Body of pancreas (tissue), 4 donors: ENCODE measurements around the gene MMP14. TPM values are rescaled to one million over a fixed set of nuclear protein-coding genes. Genes with fewer than 3 reads are reported as not detected.

Experiments
- ATAC-seq: fragments of 150-250 bp; one replicate; pipeline ENCODE4 v1.9.1; 2016
- DNase-seq, 4 donors: peaks; one replicate each; pipeline ENCODE4 v3.0.0-alpha.2; 2019
- H3K27ac ChIP-seq, 4 donors: fragments of 200-600 bp; sonication (generic); 1 replicate in 3 of 4; 2 replicates in 1 of 4; pipeline versions ENCODE4 v1.5.1 to v1.6.1; 2016 to 2019; ENCODE audit warnings: mild to moderate bottlenecking in 1 of 4, mixed read lengths in 1 of 4, moderate library complexity in 1 of 4
- H3K27me3 ChIP-seq, 2 donors: fragments of 200-600 bp; sonication (generic); one replicate each; pipeline ENCODE4 v1.6.0; 2016; ENCODE audit warnings: mild to moderate bottlenecking in 1 of 2
- H3K36me3 ChIP-seq, 2 donors: fragments of 200-600 bp; sonication (generic); replicated peaks in 1 of 2; 2 replicates each; pipeline ENCODE4 v1.5.1; 2016; ENCODE audit warnings: low read depth in 2 of 2; ENCODE audit not compliant: insufficient read depth in 1 of 2
- H3K4me1 ChIP-seq: fragments of 200-600 bp; sonication (generic); one replicate; pipeline ENCODE4 v1.6.0; 2016
- H3K4me3 ChIP-seq, 2 donors: fragments of 200-600 bp; sonication (generic); 1 replicate in 1 of 2; 2 replicates in 1 of 2; pipeline ENCODE4 v1.5.1; 2016 to 2019
- H3K9me3 ChIP-seq, 3 donors: fragments of 200-600 bp; sonication (generic); 1 replicate in 2 of 3; 2 replicates in 1 of 3; pipeline ENCODE4 v1.5.1; 2016
- CTCF ChIP-seq, 7 experiments: fragments of 450-650 bp in 4 of 7; fragments of 200-600 bp in 3 of 7; sonication (generic) in 3 of 7; IDR thresholded peaks; one replicate each; pipeline ENCODE4 v1.5.1; 2016 to 2019; ENCODE audit warnings: antibody characterized with exemption in 7 of 7
- POLR2A ChIP-seq, 3 donors: fragments of 450-650 bp; IDR thresholded peaks; one replicate each; pipeline ENCODE4 v1.6.1; 2016; ENCODE audit warnings: antibody characterized with exemption in 3 of 3, mild to moderate bottlenecking in 2 of 3
- WGBS, 2 donors: methylation state at CpG; one replicate each; pipeline ENCODE4 v1.1.5; 2017; 5-methylcytosine and 5-hydroxymethylcytosine counted together
- intact Hi-C: fragments of 100-400 bp; cut with DNase I; formaldehyde crosslinking; loops from one replicate; pipeline ENCODE4 v1.15.1; 2023
- total RNA-seq, 2 donors: library from RNA; depleted of rRNA; stranded (reverse); fragments of >200 nt; gene quantifications; one replicate each; pipeline ENCODE4 v1.1.0, GENCODE V29; 2016

Gene MMP14
- total RNA-seq, 2 donors from 2014 or later, result 55.3 to 65.3 TPM

GRCh38 chr14:22820731-22821130, 15.7 kb upstream of the MMP14 start:
- Histone ChIP-seq H3K27me3 (no peaks in the 10 kb centered on the region), H3K4me1 (peaks cover 64% of the 10 kb centered on the region), H3K4me3 (no peak overlapping the region), H3K27ac (peak overlapping the region; percentile 43 to 88 (median 82)), H3K36me3 (no peaks in the 10 kb centered on the region), H3K9me3 (no peaks in the 10 kb centered on the region)
- intact Hi-C loops, result loop anchor here (5.0 kb wide), 1 partner anchor 37 kb away; no protein-coding TSS in a partner anchor
- 16 to 57% methylated on average over 1 of the region's 1 CpG for WGBS, 2 donors
- ATAC-seq (no peak), DNase-seq (no peak)
- no peak for TF ChIP-seq POLR2A (IDR thresholded peaks at IDR 0.05)
- TF ChIP-seq CTCF (IDR thresholded peaks at IDR 0.05), result no peak

DNA sequence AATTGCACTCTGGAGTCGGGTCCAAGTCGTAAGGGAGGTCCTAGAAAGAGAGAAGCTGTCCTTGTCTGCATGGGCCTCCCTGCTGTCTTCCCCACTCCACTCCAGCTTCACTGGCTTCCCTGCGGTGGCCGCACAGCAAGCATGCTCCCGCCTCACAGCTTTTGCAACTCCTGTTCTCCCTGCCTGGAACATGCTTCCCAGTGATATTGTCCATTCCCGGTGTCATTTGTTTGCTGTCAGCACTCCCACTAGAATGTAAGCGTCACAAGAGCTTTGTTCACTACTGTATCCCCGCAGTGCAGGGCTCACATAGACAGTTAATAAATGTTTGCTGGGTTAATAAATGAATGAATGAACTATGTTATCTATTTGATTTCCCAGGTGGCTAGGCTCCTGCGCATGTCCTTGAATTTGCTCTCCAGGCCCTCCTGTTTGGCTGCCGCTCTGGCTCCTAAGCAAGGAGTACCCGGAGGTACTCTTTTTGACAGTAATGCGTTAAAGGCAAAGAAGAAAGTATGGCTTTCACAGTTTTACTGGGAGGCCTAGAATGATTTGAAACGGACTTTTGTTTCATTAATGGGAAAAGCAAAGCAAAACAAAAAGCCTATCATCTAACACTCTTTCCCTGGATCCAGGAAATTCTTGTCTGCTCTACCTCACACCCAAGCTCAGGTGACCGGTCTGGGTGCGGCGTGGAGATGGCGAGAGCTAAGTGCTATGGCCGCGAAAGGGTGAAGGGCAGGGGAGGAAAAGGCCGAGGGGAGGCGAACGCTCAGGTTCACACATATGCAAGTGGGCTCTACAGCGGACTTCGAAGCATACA, 15.0 kb upstream of the MMP14 start:
- H3K4me1 ChIP-seq, result peaks cover 64% of the 10 kb centered on the region
- H3K4me3 ChIP-seq, result no peak overlapping the region
- peak in 2 of 3 donors; percentile 48 to 49 for TF ChIP-seq POLR2A (IDR thresholded peaks at IDR 0.05)
- TF ChIP-seq CTCF (IDR thresholded peaks at IDR 0.05), result no peak
- ATAC-seq (peak; percentile 73), DNase-seq (peak; percentile 64 to 81 (median 77))
- H3K27me3 ChIP-seq, result no peaks in the 10 kb centered on the region
- no peaks in the 10 kb centered on the region for H3K36me3 ChIP-seq
- WGBS, 2 donors, result 17 to 25% methylated on average over 24 of the region's 24 CpGs
- peak overlapping the region; percentile 74 to 88 (median 82) for H3K27ac ChIP-seq
- no peaks in the 10 kb centered on the region for H3K9me3 ChIP-seq
- intact Hi-C loops, result loop anchor here (5.0 kb wide), 1 partner anchor 36 kb away; no protein-coding TSS in a partner anchor

- intact Hi-C loops, result loop anchor here (5.0 kb wide), 1 partner anchor 35 kb away; no protein-coding TSS in a partner anchor
- peak in 1 of 4 donors; percentile 32 for DNase-seq
Measured at GRCh38 chr14:22822016-22822570, 14.3 kb upstream of the MMP14 start.

DNA sequence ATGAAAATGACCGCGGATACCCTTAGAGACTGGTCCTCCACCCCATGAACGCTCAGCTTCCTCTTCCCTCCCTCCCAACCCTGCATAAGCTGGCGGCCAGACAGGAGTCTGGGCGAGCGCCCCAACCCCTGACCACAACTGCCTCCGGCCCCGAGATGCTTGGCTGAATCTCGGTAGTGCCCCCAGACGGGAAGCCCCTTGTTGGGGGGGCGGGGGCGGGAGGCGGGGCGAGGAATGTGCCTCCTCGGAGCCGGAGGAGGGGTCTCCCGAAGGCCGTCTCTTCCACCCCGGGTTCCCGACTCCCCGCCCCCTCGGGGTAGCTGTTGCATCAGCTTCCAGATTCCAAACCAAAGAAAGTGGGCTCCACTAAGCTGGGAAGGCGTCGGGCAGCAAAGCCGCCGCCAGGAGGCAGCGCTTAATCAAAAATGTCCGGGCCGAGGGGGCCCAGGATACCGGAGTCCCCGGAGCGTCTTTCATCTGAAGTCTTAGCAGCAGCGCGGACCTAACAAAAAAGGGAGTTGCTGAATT, 13.8 kb upstream of the MMP14 start:
- peak; percentile 70 to 81 (median 77) for TF ChIP-seq CTCF (IDR thresholded peaks at IDR 0.05)
- no peak for TF ChIP-seq POLR2A (IDR thresholded peaks at IDR 0.05)
- intact Hi-C loops, result loop anchor here (5.0 kb wide), 1 partner anchor 35 kb away; no protein-coding TSS in a partner anchor
- DNase-seq, result peak; percentile 67 to 76 (median 70)
- no peaks in the 10 kb centered on the region for H3K9me3 ChIP-seq
- no peak overlapping the region for H3K4me3 ChIP-seq
- peak overlapping the region; percentile 74 to 88 (median 82) for H3K27ac ChIP-seq
- ATAC-seq, result peak; percentile 46
- no peaks in the 10 kb centered on the region for H3K36me3 ChIP-seq
- no peaks in the 10 kb centered on the region for H3K27me3 ChIP-seq
- 4 to 13% methylated on average over 13 to 34 of the region's 34 CpGs for WGBS, 2 donors
- peaks cover 60% of the 10 kb centered on the region for H3K4me1 ChIP-seq

More at GRCh38 chr14:22822016-22822570, 14.3 kb upstream of the MMP14 start:
- TF ChIP-seq POLR2A (IDR thresholded peaks at IDR 0.05) (no peak), CTCF (IDR thresholded peaks at IDR 0.05) (no peak)
- Histone ChIP-seq H3K27me3 (no peaks in the 10 kb centered on the region), H3K4me1 (peaks cover 64% of the 10 kb centered on the region), H3K9me3 (no peaks in the 10 kb centered on the region), H3K27ac (peak overlapping the region; percentile 74 to 88 (median 82)), H3K36me3 (no peaks in the 10 kb centered on the region), H3K4me3 (no peak overlapping the region)
- ATAC-seq, result no peak
- WGBS, 2 donors, result 66 to 76% methylated on average over 31 of the region's 32 CpGs
